HuH-7.5 (cell line): ENCODE measurements around the gene ERCC5.

Source experiments
- DNase-seq: peaks from one replicate; pipeline ENCODE4 v3.0.0; 2011; ENCODE audit warnings: low spot score

Gene ERCC5

GRCh38 chr13:102845630-102846260, at the start of gene ERCC5:
ERCC5 (plus strand) TSS chr13:102846032; CDS start chr13:102846267, 235 bp downstream.
- peak; percentile 16 for DNase-seq

GRCh38 chr13:102798581-102799425, 47.0 kb upstream of the ERCC5 start, which contains the start of the genes BIVM and POGLUT2:
BIVM (plus strand) TSS chr13:102799119; CDS start chr13:102807268, 8,149 bp downstream.
POGLUT2 (minus strand) TSS chr13:102798976; CDS start chr13:102798670, 306 bp downstream.
- DNase-seq = peak; percentile 81

GRCh38 chr13:102799426-102800144, 46.2 kb upstream of the ERCC5 start:
- peak; percentile 33 for DNase-seq

GRCh38 chr13:102800145-102801041, 45.4 kb upstream of the ERCC5 start:
- peak; percentile 71 for DNase-seq

- no peak for DNase-seq
Observed at GRCh38 chr13:102805680-102806079, 40.2 kb upstream of the ERCC5 start.

- DNase-seq = no peak
Observed at GRCh38 chr13:102807699-102808098, 38.1 kb upstream of the ERCC5 start.

- no peak for DNase-seq
Observed at GRCh38 chr13:102812611-102813287, 33.1 kb upstream of the ERCC5 start.

GRCh38 chr13:102814025-102814607, 31.7 kb upstream of the ERCC5 start:
- no peak for DNase-seq

- DNase-seq = no peak
Observed at GRCh38 chr13:102814793-102815192, 31.0 kb upstream of the ERCC5 start.

GRCh38 chr13:102815788-102816187, 30.0 kb upstream of the ERCC5 start:
- DNase-seq = no peak

- DNase-seq = no peak
Observed at GRCh38 chr13:102816708-102817107, 29.1 kb upstream of the ERCC5 start.

GRCh38 chr13:102817241-102817640, 28.6 kb upstream of the ERCC5 start:
- DNase-seq = no peak

GRCh38 chr13:102817907-102818306, 27.9 kb upstream of the ERCC5 start:
- no peak for DNase-seq

- DNase-seq = no peak
Observed at GRCh38 chr13:102825400-102825799, 20.4 kb upstream of the ERCC5 start.

- DNase-seq = no peak
Observed at GRCh38 chr13:102825921-102826706, 19.7 kb upstream of the ERCC5 start.

- peak; percentile 35 for DNase-seq
Observed at GRCh38 chr13:102830646-102831045, 15.2 kb upstream of the ERCC5 start.

- no peak for DNase-seq
Observed at GRCh38 chr13:102836471-102836870, 9.4 kb upstream of the ERCC5 start.

GRCh38 chr13:102838273-102838672, 7.6 kb upstream of the ERCC5 start:
- DNase-seq = no peak

- no peak for DNase-seq
Observed at GRCh38 chr13:102838982-102839381, 6.8 kb upstream of the ERCC5 start.

- DNase-seq = no peak
Observed at GRCh38 chr13:102839462-102839861, 6.4 kb upstream of the ERCC5 start.
